Measurements from ENCODE around the gene TMEM74B.
A peak's percentile ranks its signal among the peaks of the same experiment; 100 is the strongest.

Gene TMEM74B

DNA sequence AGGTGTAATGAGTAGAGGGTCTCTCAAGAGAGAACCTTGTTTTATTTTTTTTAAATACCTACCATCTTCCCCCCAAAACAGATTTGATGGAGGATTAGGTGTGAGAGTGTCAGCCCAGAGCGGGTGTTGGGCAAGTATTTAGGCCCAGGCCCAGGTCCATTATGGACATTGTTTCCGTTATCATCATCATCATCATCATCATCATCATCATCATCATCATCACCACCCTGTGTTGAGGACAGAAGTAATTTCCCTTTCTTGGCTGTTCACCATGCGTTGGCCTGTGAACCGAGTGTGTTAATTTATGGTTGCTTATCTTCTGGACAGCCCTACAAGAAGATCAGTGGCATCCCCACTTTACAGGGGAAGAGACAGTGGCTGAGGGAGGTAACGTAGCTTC is 37.8 kb downstream of the TMEM74B start:
- Histone ChIP-seq H2BK120ac (ENCODE audit: insufficient read depth, low read length, poor library complexity) (no peak overlapping the region), H3K4ac (ENCODE audit: low read depth, low read length) (no peak overlapping the region)
- WGBS (ENCODE audit: extremely low coverage, insufficient coverage, insufficient read length): no CpG with 5 or more reads among the region's 5 CpGs

GRCh38 chr20:1144401-1145172 is 40.2 kb downstream of the TMEM74B start:
- H3K4ac ChIP-seq (ENCODE audit: low read depth, low read length): no peak overlapping the region
- H2BK5ac ChIP-seq (ENCODE audit: low read depth, low read length, poor library complexity): no peak overlapping the region
- no peak overlapping the region for H2AK5ac ChIP-seq (ENCODE audit: low read length)
- H3K18ac ChIP-seq (ENCODE audit: low read length): no peak overlapping the region
- no CpG with 5 or more reads among the region's 10 CpGs for WGBS (ENCODE audit: extremely low coverage, insufficient coverage, insufficient read length)
- no peak overlapping the region for H4K12ac ChIP-seq (ENCODE audit: low read depth, low read length)
- no peak overlapping the region for H2AFZ ChIP-seq (ENCODE audit: insufficient read depth, low read length, poor library complexity)
- no peak overlapping the region for H2BK120ac ChIP-seq (ENCODE audit: insufficient read depth, low read length, poor library complexity)
- peaks cover 16 to 23% of the 10 kb centered on the region in 2 experiments for H3K36me3 ChIP-seq (ENCODE audit: control insufficient read depth in 1 of 2, insufficient read depth in 2 of 2, low read length in 2 of 2)
- H3K27me3 ChIP-seq (ENCODE audit: insufficient read depth, low read length): no peaks in the 10 kb centered on the region
- no peak overlapping the region for H4K8ac ChIP-seq (ENCODE audit: low read depth, low read length)
- no peak overlapping the region for H3K14ac ChIP-seq (ENCODE audit: low read length)
- no peak overlapping the region for H2BK12ac ChIP-seq (ENCODE audit: low read length)
- no peak overlapping the region for H4K91ac ChIP-seq (ENCODE audit: low read depth, low read length)
- H3K4me2 ChIP-seq (ENCODE audit: low read length): no peak overlapping the region
- H3K4me1 ChIP-seq (ENCODE audit: control insufficient read depth in 1 of 2, insufficient read depth in 2 of 2, low read length in 2 of 2): no peaks in the 10 kb centered on the region
- no peak overlapping the region for H3K27ac ChIP-seq (ENCODE audit: low read depth, low read length)
- H3K4me3 ChIP-seq (ENCODE audit: low read depth, low read length): no peak overlapping the region
- no peak for DNase-seq
- H3K9me3 ChIP-seq (ENCODE audit: insufficient read depth, low read depth, low read length): no peaks in the 10 kb centered on the region
- no peaks in the 10 kb centered on the region for H3K79me2 ChIP-seq (ENCODE audit: control insufficient read depth, insufficient read depth, low read length, poor library complexity)
- H3K23ac ChIP-seq (ENCODE audit: low read length): no peak overlapping the region
- no peaks in the 10 kb centered on the region for H3K79me1 ChIP-seq (ENCODE audit: low read length)
- H3K9ac ChIP-seq (ENCODE audit: low read length): no peak overlapping the region

More for the DNA sequence above, 37.8 kb downstream of the TMEM74B start:
- no peaks in the 10 kb centered on the region for H3K79me1 ChIP-seq (ENCODE audit: low read length)
- H3K9ac ChIP-seq (ENCODE audit: low read length): peak overlapping the region; percentile 4
- H4K8ac ChIP-seq (ENCODE audit: low read depth, low read length): no peak overlapping the region
- no peak overlapping the region for H3K18ac ChIP-seq (ENCODE audit: low read length)
- H3K9me3 ChIP-seq (ENCODE audit: insufficient read depth, low read depth, low read length): peaks cover 3% of the 10 kb centered on the region
- no peak overlapping the region for H2AK5ac ChIP-seq (ENCODE audit: low read length)
- H2BK12ac ChIP-seq (ENCODE audit: low read length): no peak overlapping the region
- H3K14ac ChIP-seq (ENCODE audit: low read length): no peak overlapping the region
- no peaks in the 10 kb centered on the region for H3K27me3 ChIP-seq (ENCODE audit: insufficient read depth, low read length)
- H4K12ac ChIP-seq (ENCODE audit: low read depth, low read length): no peak overlapping the region
- H3K36me3 ChIP-seq (ENCODE audit: control insufficient read depth in 1 of 2, insufficient read depth in 2 of 2, low read length in 2 of 2): peaks cover 14 to 26% of the 10 kb centered on the region in 2 experiments
- no peaks in the 10 kb centered on the region for H3K79me2 ChIP-seq (ENCODE audit: control insufficient read depth, insufficient read depth, low read length, poor library complexity)
- H2AFZ ChIP-seq (ENCODE audit: insufficient read depth, low read length, poor library complexity): no peak overlapping the region
- H3K4me1 ChIP-seq (ENCODE audit: control insufficient read depth in 1 of 2, insufficient read depth in 2 of 2, low read length in 2 of 2): no peaks in the 10 kb centered on the region
- H3K4me3 ChIP-seq (ENCODE audit: low read depth, low read length): no peak overlapping the region
- H3K27ac ChIP-seq (ENCODE audit: low read depth, low read length): no peak overlapping the region
- no peak for DNase-seq
- no peak overlapping the region for H3K4me2 ChIP-seq (ENCODE audit: low read length)
- H2BK5ac ChIP-seq (ENCODE audit: low read depth, low read length, poor library complexity): no peak overlapping the region
- H3K23ac ChIP-seq (ENCODE audit: low read length): no peak overlapping the region
- no peak overlapping the region for H4K91ac ChIP-seq (ENCODE audit: low read depth, low read length)

GRCh38 chr20:1137236-1137635 is 47.5 kb downstream of the TMEM74B start:
- WGBS (ENCODE audit: extremely low coverage, insufficient coverage, insufficient read length): no CpG with 5 or more reads among the region's 4 CpGs
- no peaks in the 10 kb centered on the region for H3K79me1 ChIP-seq (ENCODE audit: low read length)
- no peak overlapping the region for H2BK12ac ChIP-seq (ENCODE audit: low read length)

DNA sequence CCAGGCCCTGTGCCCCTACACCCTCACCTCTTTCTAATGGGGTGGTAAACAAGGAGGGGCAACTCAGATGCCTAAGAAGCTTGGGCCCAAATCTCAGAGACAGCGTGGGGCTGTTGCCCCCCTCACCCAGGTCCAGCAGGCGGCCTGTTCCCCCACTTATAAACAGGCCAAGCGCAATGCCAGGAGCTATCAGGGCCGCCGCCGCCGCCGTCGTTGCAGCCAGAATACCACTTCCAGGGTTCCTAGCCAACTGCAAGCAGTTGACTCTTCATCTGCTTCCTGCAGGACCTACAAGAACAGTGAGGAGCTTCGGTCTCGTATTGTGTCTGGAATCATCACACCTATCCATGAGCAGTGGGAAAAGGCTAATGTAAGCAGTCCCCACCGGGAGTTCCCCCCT is 49.9 kb downstream of the TMEM74B start:
- Histone ChIP-seq H4K12ac (ENCODE audit: low read depth, low read length) (no peak overlapping the region), H2AFZ (ENCODE audit: insufficient read depth, low read length, poor library complexity) (no peak overlapping the region), H3K27me3 (ENCODE audit: insufficient read depth, low read length) (no peaks in the 10 kb centered on the region), H3K4ac (ENCODE audit: low read depth, low read length) (no peak overlapping the region), H3K27ac (ENCODE audit: low read depth, low read length) (no peak overlapping the region), H3K18ac (ENCODE audit: low read length) (peak overlapping the region; percentile 6), H3K23ac (ENCODE audit: low read length) (no peak overlapping the region), H3K4me2 (ENCODE audit: low read length) (no peak overlapping the region), H2BK5ac (ENCODE audit: low read depth, low read length, poor library complexity) (no peak overlapping the region), H4K8ac (ENCODE audit: low read depth, low read length) (no peak overlapping the region), H3K36me3 (ENCODE audit: control insufficient read depth in 1 of 2, insufficient read depth in 2 of 2, low read length in 2 of 2) (peaks cover 22 to 28% of the 10 kb centered on the region in 2 experiments), H4K91ac (ENCODE audit: low read depth, low read length) (no peak overlapping the region), H3K79me2 (ENCODE audit: control insufficient read depth, insufficient read depth, low read length, poor library complexity) (no peaks in the 10 kb centered on the region), H3K9ac (ENCODE audit: low read length) (peak overlapping the region; percentile 80), H2AK5ac (ENCODE audit: low read length) (no peak overlapping the region), H3K9me3 (ENCODE audit: insufficient read depth, low read depth, low read length) (no peaks in the 10 kb centered on the region), H3K79me1 (ENCODE audit: low read length) (no peaks in the 10 kb centered on the region), H2BK12ac (ENCODE audit: low read length) (no peak overlapping the region), H3K4me3 (ENCODE audit: low read depth, low read length) (no peak overlapping the region), H3K4me1 (ENCODE audit: control insufficient read depth in 1 of 2, insufficient read depth in 2 of 2, low read length in 2 of 2) (no peaks in the 10 kb centered on the region), H2BK120ac (ENCODE audit: insufficient read depth, low read length, poor library complexity) (no peak overlapping the region), H3K14ac (ENCODE audit: low read length) (no peak overlapping the region)
- no peak for DNase-seq
- WGBS (ENCODE audit: extremely low coverage, insufficient coverage, insufficient read length): no CpG with 5 or more reads among the region's 12 CpGs

More at GRCh38 chr20:1137236-1137635, 47.5 kb downstream of the TMEM74B start:
- no peak overlapping the region for H4K12ac ChIP-seq (ENCODE audit: low read depth, low read length)
- no peak overlapping the region for H3K14ac ChIP-seq (ENCODE audit: low read length)
- no peak overlapping the region for H2AK5ac ChIP-seq (ENCODE audit: low read length)
- no peak overlapping the region for H3K18ac ChIP-seq (ENCODE audit: low read length)
- no peaks in the 10 kb centered on the region for H3K9me3 ChIP-seq (ENCODE audit: insufficient read depth, low read depth, low read length)
- H3K4me1 ChIP-seq (ENCODE audit: control insufficient read depth in 1 of 2, insufficient read depth in 2 of 2, low read length in 2 of 2): no peaks in the 10 kb centered on the region
- H2BK5ac ChIP-seq (ENCODE audit: low read depth, low read length, poor library complexity): no peak overlapping the region
- H3K27me3 ChIP-seq (ENCODE audit: insufficient read depth, low read length): no peaks in the 10 kb centered on the region
- no peak overlapping the region for H4K91ac ChIP-seq (ENCODE audit: low read depth, low read length)
- no peak overlapping the region for H3K4me3 ChIP-seq (ENCODE audit: low read depth, low read length)
- H4K8ac ChIP-seq (ENCODE audit: low read depth, low read length): no peak overlapping the region
- DNase-seq: no peak
- peaks cover 21 to 23% of the 10 kb centered on the region in 2 experiments for H3K36me3 ChIP-seq (ENCODE audit: control insufficient read depth in 1 of 2, insufficient read depth in 2 of 2, low read length in 2 of 2)
- no peak overlapping the region for H3K9ac ChIP-seq (ENCODE audit: low read length)
- no peak overlapping the region for H2BK120ac ChIP-seq (ENCODE audit: insufficient read depth, low read length, poor library complexity)
- no peak overlapping the region for H3K4me2 ChIP-seq (ENCODE audit: low read length)
- no peak overlapping the region for H3K23ac ChIP-seq (ENCODE audit: low read length)
- H3K4ac ChIP-seq (ENCODE audit: low read depth, low read length): no peak overlapping the region
- no peak overlapping the region for H2AFZ ChIP-seq (ENCODE audit: insufficient read depth, low read length, poor library complexity)
- H3K27ac ChIP-seq (ENCODE audit: low read depth, low read length): no peak overlapping the region
- no peaks in the 10 kb centered on the region for H3K79me2 ChIP-seq (ENCODE audit: control insufficient read depth, insufficient read depth, low read length, poor library complexity)

Measured in trophoblast cell (in vitro differentiated cells and primary cell).